ENCODE measurements around the gene CABP5. TPM values are rescaled to one million over a fixed set of nuclear protein-coding genes. Genes with fewer than 3 reads are reported as not detected.
"Not testable (repeated sequence)": the region's sequence is repeated elsewhere in the genome, so short reads cannot be mapped to it uniquely, and the experiment has no call there.

CABP5 gene
- total RNA-seq, 4 donors from 2014 or later = not detected

- Histone ChIP-seq H3K9me3 (no peaks in the 10 kb centered on the region), H3K27ac (no peak overlapping the region), H3K27me3 (no peaks in the 10 kb centered on the region), H3K36me3 (no peaks in the 10 kb centered on the region), H3K4me1 (no peaks in the 10 kb centered on the region), H3K4me3 (no peak overlapping the region)
- 90% methylated on average over 5 of the region's 5 CpGs for WGBS
- no peak for DNase-seq (ENCODE audit: low spot score in 2 of 2)
- TF ChIP-seq POLR2A (IDR thresholded peaks at IDR 0.05) (no peak), EP300 (IDR thresholded peaks at IDR 0.05) (no peak), CTCF (IDR thresholded peaks at IDR 0.05) (no peak), POLR2AphosphoS5 (IDR thresholded peaks at IDR 0.05) (no peak)
Observed at GRCh38 chr19:48081106-48081505, 37.2 kb upstream of the CABP5 start.

GRCh38 chr19:48070177-48070769 lies 26.4 kb upstream of the CABP5 start:
- not testable (repeated sequence) for H3K9me3 ChIP-seq; H3K4me3 ChIP-seq; H3K36me3 ChIP-seq; H3K27me3 ChIP-seq; H3K27ac ChIP-seq; H3K4me1 ChIP-seq; DNase-seq (ENCODE audit: low spot score in 2 of 2)
- WGBS = 97% methylated on average over 3 of the region's 3 CpGs

- no peaks in the 10 kb centered on the region for H3K36me3 ChIP-seq
Observed at GRCh38 chr19:48069435-48069834, 25.6 kb upstream of the CABP5 start.

GRCh38 chr19:48064509-48064908 lies 20.6 kb upstream of the CABP5 start:
- Histone ChIP-seq H3K4me1 (no peaks in the 10 kb centered on the region), H3K36me3 (no peaks in the 10 kb centered on the region), H3K4me3 (no peak overlapping the region), H3K9me3 (no peaks in the 10 kb centered on the region), H3K27ac (no peak overlapping the region), H3K27me3 (no peaks in the 10 kb centered on the region)
- TF ChIP-seq POLR2A (IDR thresholded peaks at IDR 0.05) = no peak
- no peak for TF ChIP-seq CTCF (IDR thresholded peaks at IDR 0.05)
- no peak for TF ChIP-seq POLR2AphosphoS5 (IDR thresholded peaks at IDR 0.05)
- DNase-seq (ENCODE audit: low spot score in 2 of 2) = no peak
- WGBS = 81% methylated on average over 2 of the region's 2 CpGs

More at GRCh38 chr19:48069435-48069834, 25.6 kb upstream of the CABP5 start:
- no peaks in the 10 kb centered on the region for H3K9me3 ChIP-seq
- no peaks in the 10 kb centered on the region for H3K4me1 ChIP-seq
- no peak overlapping the region for H3K27ac ChIP-seq
- 64% methylated on average over 2 of the region's 2 CpGs for WGBS
- no peak overlapping the region for H3K4me3 ChIP-seq
- TF ChIP-seq CTCF (IDR thresholded peaks at IDR 0.05) (no peak), EP300 (IDR thresholded peaks at IDR 0.05) (no peak), POLR2A (IDR thresholded peaks at IDR 0.05) (no peak), POLR2AphosphoS5 (IDR thresholded peaks at IDR 0.05) (no peak)
- no peak for DNase-seq (ENCODE audit: low spot score in 2 of 2)
- H3K27me3 ChIP-seq = no peaks in the 10 kb centered on the region

GRCh38 chr19:48061401-48062344 lies 17.8 kb upstream of the CABP5 start:
- Histone ChIP-seq H3K36me3 (no peaks in the 10 kb centered on the region), H3K4me3 (no peak overlapping the region), H3K9me3 (no peaks in the 10 kb centered on the region), H3K27ac (no peak overlapping the region), H3K27me3 (no peaks in the 10 kb centered on the region), H3K4me1 (no peaks in the 10 kb centered on the region)
- DNase-seq (ENCODE audit: low spot score in 2 of 2) = no peak
- WGBS = 63% methylated on average over 33 of the region's 37 CpGs
- TF ChIP-seq POLR2A (IDR thresholded peaks at IDR 0.05) (no peak), POLR2AphosphoS5 (IDR thresholded peaks at IDR 0.05) (no peak), CTCF (IDR thresholded peaks at IDR 0.05) (no peak), EP300 (IDR thresholded peaks at IDR 0.05) (no peak)
